GM12891 (cell line): ENCODE data around the gene LYZL6.

Experiments
- POLR2A ChIP-seq: IDR thresholded peaks from 2 replicates; pipeline ENCODE4 v1.6.1; 2011; ENCODE audit warnings: low read depth, low read length, control low read depth
- TAF1 ChIP-seq: IDR thresholded peaks from 2 replicates; pipeline ENCODE4 v1.6.1; 2011; ENCODE audit warnings: low read depth, low read length, control low read depth

- TF ChIP-seq TAF1 (no peak), POLR2A (no peak)
Measured at GRCh38 chr17:35984140-35984539, 40.6 kb upstream of the LYZL6 start.
